HG03439 (cell line): ENCODE results near the gene GALNT7.

ENCODE experiments used
- ATAC-seq: cut with Tn5 transposase; IDR thresholded peaks from one replicate; pipeline ENCODE4 v1.9.1; 2021; ENCODE audit warnings: mild to moderate bottlenecking, moderate library complexity; ENCODE audit not compliant: unreplicated experiment

GALNT7 gene

DNA sequence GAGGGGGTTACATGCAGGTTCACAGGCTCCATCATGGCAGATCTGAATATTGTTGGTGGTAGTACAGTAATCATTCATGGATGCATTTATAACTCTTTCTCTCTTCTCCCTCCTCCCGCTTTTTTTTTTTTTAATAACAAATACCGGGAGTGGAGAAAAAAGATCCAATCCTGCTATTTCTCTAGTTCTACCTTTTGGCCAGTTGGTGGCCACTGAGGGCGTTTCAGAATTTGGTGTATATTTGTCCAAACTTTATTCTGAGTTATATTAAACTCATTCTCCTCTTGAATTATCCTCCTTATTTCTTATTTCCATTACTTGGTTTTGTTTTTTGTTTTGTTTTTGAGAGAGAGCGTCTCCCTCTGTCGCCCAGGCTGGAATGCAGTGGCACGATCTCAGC is 90.7 kb downstream of the GALNT7 start:
- no peak for ATAC-seq

DNA sequence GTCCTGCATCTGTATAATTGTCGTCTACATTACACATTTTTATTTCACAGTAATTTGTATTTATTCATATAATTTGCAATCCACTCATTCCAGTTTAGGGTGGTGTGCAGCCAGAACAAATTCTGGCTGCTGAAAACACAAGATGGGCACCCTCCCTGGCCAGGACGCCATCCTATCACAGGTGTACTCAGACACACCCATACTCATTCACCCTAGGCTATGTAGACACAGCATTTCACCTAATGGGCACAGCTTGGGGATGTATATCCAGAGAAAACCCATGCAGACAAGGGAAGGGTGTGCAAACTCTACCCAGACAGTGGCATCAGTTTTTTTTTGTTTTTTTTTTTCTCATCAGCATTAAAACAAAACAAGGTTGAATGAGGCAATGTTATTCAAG is 92.4 kb downstream of the GALNT7 start:
- ATAC-seq = no peak

DNA sequence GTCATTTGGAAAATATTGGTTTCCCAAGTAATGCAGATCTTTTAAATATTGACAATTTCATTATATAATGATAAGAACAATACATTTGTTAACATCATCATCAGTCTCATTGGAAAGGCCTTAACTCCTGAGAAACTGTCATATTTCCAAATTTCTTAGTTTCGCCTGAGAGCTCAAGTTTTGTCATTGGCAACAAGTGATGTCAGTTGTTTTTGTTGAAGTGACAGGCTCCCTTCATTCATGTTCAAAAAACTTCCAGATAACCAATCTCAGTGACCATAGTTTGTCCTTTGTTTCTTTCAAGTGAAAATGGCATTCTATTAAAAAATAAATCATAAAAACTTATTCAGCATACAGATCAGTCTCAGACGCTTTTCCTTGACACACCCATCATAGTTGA is 93.8 kb downstream of the GALNT7 start:
- no peak for ATAC-seq

DNA sequence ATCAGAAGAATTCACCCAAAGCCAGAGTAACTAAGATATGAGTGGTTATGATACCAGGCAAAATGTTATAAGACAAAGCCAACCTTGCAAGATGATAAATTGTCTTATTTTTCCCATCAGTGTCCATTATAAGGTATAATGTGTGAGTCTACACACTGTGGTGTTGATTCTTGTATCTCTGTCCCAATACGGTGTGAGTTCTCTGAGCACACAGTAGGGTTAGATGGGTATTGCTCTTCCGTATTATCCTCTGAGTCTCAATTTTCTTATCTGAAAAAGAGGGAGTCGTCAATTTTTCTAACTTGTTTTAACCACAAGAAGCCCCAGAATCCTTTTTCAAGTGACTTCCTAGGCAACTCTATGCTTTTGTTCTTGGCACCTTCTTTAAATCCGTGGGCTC is 95.6 kb downstream of the GALNT7 start:
- ATAC-seq = no peak

DNA sequence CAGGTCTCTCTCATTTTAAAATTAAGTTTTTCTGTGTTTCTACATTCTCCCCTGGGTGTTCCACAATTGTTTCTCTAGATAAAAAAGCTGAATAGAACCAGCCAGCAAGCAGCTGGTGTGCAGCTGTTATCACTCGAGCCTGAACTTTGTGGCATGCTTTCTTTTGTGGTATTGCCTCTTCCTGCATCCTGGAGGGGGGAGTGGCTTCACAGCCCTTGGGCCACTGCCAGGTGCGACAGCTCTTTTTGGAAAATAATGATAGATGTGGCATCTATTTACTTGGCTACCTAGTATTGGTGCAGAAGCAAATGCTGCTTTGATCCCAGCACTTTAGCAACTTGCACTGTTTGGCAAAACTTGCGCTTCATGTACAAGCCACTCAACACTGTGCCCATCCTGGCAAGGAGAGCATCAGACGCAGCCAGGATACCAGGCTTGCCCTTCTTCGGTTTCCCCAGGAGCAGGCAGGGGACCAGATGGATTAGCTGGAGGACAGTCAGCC is 96.1 kb downstream of the GALNT7 start:
- no peak for ATAC-seq

DNA sequence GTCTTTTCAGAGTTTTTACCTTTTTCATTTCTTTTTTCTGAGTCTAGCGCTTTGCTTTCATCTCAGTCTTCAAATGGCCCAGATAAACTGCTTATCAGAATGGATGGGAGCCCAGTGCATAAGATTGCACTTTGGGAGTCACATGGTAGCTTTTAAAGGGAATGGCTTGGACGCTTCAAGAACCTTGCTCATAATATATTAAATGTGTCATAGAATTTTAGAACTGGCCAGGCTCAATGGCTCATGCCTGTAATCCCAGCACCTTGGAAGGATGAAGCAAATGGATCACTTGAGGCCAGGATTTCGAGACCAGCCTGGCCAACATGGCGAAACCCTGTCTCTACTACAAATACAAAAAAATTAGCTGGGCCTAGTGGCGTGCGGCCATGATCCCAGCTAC is 97.1 kb downstream of the GALNT7 start:
- no peak for ATAC-seq

DNA sequence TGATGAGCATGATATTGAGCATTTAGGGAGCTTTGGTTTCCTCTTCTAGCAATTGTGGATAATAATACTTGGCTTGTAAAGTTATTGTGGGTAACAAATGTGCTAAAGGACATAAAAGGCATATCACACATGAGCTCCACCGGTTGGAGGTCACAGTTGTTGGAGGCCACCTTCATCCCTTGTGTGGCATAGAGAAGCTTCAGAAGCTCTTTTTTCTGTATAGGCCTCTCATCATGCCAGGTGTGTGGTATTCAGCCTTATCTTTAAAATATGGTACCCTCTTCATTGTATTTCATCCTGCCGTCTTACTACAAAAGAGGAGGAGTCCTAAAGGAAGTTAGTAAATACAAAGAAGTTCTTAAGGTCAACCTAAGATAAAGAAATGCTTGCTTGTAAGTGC is 99.1 kb downstream of the GALNT7 start:
- no peak for ATAC-seq

DNA sequence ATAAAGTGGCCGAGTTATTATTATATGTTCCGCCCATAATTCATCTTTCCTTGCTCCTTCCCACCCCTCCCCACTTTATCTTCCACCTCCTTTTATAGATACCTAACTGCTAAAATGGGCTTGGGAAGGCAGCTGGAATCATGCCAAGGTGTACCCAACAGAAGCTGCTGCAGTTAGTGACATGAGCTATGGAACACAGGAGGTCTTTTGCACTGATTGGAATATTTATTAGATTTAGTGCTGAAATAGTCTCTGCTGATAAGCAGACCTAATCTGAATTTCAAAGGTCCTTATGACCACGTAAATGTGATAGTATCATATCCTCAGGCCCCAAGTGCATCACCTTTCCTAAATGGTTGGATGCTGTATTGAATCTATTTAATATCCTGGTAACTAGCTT is 100.7 kb downstream of the GALNT7 start:
- ATAC-seq = no peak

DNA sequence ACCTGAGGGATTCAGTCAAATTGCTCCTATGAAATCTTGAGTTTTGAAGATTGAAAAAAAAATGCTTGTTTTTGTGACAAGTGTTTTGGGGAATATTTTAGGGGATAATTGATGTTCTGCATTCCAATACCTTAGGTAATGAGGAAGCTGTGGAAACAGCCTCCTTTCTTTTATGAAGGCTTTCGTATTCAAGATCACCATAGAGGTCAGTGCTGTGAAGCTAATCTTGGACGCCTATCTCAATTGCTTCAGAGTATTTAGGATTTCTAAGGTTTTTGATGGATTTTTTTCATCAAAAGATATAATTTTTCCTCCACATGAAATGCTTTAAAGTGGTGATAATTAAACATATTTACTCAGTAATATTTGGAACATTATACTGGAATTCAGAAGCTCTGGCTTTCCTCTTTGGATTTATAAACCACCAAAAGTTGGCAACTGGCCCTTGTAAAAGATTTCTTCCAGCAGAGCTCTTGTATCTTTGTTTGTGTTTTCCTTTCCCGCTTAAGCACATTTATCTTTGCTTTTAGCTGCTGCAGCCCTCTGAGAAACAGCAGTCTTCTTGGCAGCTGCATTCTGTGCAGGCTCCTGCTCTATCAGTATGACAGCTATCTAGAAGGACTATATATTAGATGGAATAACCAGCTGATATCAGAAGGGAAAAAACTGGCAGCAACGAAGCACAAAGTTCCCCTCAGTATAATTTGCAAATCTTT is 101.9 kb downstream of the GALNT7 start:
- no peak for ATAC-seq

DNA sequence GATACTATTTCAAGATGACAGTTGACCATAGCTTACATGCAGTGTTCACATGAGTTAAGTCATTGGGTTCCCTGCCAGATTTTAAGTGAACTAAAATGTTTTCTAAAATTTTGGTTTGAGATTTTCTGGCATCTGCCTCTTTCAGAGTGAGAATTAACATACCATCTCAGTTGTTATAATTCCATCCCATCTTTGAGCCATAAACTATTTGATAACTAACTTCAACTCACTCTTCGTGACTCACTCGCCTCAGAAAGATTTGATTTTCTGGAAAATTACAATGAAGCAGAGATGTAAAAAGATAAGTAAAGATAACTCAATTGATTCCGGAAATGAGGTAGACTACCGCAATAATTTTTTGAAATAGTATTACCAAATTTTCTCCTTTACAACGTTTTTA is 103.7 kb downstream of the GALNT7 start:
- no peak for ATAC-seq

DNA sequence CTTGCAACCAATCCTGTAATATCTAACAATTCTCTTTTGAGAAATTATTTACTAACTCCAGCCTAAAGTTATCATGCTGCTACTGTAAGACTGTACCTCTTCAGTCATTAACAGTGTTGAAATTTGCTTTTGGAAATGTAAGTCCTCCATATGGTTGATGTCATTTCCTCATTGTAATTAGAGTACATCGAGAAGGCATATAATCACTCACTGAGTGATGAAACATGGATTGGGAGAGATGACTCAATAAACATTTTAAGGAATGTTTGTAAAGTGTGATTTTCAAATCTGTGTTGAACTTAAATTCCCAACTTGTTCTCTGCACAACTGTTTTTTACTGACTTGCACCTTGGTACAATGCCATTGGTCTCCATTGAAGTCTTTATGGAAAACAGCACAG is 104.4 kb downstream of the GALNT7 start:
- no peak for ATAC-seq

DNA sequence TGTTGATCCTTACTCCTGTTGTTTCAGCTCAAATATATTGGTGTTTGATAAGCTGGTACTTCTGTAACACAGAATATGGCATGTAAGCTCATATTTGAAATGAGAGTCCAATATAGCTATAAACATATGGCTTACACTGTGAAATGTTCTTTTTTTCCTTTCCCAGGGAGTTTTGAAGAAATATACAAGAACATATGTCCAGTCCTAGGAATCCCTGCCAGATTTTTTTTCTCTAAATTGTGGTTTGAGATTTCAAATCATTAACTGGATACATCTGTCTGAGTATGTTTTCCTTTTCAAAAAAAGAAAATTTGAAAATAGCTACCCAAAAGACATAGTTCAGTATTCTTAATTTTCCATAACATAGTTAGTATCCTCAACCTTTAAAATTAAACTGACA is 105.3 kb downstream of the GALNT7 start:
- no peak for ATAC-seq

DNA sequence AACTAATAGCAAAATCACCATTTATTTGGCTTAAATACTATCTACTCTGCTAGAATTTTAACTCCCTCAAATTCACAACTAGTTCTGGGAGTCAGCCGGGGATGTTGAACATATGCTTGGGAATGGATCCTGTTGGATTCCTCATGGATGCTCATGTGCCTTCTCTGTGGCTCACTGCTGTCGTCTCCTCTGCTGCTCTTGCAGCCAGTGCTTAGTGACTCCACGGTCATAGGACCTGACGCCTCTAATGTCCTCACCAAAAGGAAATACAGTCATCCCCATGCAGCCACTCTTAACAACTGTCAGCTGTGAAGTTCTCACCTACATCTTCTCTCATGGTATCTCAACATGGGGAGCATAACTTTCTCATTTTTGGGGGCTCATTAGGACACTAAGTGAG is 106.1 kb downstream of the GALNT7 start:
- no peak for ATAC-seq

DNA sequence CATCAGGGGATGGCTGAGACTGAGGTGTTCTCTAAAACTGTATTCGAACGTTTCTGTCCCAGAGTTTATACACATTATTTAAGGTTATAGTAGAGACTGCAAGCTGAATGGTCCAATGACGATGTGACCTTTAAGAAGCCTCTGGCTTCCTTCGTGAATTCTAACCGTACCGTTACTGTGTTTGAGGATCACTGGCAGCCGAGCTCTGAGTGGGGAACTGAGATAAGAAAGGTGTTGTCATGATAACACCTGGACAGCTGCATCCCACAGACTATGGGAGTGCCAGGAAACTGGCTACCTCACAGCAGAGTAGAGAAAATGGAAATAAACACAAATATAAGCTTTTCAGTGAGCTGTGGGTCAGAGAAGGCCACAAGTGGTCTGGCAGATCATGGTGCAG is 106.5 kb downstream of the GALNT7 start:
- no peak for ATAC-seq

DNA sequence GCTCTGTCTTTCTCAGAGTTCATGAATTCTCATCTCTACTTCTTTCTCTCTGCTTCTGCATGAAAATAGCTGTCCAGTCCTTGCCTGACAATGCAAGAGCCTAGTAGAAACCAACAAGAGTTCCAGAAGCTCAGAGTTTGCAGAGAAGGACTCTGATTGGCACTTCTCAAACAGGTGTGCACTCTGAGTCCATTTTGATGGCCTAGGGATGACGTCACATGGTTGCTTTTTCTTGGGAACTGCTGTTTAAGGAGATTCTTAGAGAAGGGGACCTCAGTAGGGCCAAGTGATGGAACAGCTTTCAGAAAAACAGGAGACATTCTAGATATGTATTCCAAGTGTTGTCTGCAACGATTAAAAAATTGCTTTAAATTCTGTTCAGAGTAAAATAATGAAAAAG is 108.7 kb downstream of the GALNT7 start:
- no peak for ATAC-seq

DNA sequence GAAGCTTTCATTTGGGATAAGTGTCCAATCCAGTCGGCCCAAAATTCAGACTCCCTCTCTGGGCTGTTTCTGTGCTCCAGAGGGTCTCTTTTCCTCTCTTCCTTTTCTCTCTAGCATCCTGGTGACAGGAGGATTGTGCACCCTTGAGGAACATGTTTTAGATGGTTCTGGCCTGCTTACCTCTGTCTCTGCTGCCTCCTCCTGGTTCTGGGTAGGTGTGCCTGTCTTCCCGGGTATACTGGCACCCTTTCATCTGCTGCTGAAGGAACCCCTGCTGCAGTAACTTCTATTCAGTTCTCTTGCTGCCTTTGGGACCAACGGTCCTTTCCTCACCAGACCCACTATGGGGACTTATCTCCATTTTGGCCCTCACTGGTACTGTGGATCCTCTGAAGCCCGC is 112.4 kb downstream of the GALNT7 start:
- ATAC-seq = no peak

DNA sequence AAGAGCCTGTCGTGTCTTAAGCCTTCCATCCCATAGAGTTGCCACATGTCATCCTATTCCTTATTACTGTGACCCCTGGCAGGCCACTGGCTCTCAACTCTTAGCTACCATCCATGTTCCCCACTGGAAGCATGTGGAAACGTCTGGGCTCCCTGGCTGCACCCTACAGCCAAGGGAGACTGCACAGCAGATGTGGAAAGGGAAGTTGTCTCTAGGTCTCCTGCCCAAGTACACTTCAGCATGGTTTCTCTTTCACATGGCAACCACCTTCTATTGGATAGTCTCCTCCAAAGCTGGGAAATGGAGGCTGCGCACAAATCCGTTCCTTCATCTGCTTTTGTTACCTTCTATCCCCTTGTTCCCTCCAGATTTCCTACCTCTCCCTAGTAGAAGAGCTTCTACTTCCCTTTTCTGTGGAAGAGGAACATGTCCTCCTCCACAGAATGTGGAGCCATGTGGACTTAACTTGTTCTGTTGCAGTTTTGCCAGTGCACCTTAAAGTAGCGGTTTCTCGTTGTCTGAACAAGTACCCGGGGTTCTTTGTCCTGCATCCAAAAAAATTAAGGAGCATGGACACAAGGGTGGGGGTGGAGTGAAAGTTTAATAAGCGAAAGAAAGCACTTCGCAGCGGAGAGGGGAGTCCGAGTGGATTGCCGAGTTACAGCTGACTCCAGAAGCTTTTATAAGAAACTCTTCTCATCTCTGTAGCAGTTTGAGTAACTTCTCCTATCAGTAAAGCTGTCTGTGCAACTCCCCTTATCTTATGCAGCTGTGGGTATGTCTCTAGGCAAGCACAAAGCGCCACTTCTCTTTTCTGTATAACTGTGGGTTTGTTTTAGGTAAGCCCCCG is 113.0 kb downstream of the GALNT7 start:
- ATAC-seq = no peak

DNA sequence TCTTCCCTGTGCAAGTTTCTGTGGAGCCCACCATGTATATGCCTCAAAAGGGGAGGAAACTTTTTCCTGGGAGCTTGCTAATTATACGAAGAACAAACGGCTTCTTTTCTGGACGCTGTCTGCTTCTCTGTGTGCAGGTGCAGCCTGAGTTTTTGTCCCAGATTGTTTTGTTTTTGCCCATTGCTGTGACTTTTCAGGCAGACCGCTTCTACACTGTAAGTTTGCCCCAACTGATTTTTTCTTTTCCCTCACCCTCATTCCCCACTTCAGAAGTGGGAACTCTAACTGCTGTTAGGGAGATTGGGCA is 113.6 kb downstream of the GALNT7 start:
- ATAC-seq = no peak

DNA sequence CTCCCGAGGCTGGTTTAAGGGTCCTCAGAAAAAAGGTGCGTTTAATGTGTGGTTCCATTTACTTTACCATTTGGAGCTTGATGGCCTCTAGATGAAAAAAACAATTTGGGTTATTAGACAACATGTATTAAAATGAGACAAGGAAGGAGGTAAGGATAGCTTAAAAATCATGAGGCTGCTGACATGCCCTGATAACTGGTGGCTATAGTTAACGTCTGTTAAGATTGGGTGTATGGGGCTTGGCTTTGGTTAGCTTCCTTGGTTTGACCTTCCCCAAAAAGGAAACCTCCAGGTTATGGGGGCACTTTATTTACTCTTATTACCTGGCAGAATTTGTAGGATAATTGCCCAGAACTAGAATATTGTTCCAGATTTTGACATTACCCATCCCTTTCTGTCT is 114.0 kb downstream of the GALNT7 start:
- ATAC-seq = no peak

DNA sequence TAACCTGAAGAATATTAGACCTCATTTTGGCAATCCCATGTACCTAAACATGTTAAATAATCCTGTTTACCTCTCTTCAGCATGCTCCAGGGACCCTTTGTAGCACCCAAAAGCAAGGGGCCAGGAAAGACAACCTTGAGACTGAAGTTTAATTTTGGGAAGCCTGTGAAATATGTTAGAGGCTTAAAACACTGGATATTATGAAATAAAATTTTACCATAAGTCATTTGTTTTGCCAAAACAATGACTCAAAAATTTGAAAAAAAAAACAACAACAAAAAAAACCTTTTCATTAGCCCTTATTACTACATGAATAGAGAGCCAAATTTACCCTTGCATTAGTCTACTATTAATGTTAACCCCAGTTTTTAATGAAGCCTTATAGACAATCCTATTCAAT is 115.9 kb downstream of the GALNT7 start:
- no peak for ATAC-seq

DNA sequence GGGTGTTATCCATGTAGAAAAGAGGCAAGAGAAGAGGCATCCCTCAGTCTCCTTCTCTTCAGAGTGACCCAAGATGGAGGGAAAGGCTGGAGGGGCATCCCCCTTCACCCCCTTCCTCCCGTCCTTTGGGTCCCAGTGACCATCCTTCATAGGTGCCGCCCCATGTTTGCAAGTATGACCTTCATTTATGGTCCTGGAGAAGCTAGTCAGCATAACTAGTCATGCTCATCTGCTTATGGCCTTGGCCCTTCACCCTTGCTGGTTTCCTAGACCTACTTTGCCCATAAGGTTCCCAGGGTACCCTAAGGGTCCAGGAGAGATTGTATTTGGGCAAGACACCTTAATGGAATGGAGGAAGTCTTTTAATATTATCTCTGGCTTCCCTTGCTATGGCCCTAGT is 118.9 kb downstream of the GALNT7 start:
- ATAC-seq = no peak

DNA sequence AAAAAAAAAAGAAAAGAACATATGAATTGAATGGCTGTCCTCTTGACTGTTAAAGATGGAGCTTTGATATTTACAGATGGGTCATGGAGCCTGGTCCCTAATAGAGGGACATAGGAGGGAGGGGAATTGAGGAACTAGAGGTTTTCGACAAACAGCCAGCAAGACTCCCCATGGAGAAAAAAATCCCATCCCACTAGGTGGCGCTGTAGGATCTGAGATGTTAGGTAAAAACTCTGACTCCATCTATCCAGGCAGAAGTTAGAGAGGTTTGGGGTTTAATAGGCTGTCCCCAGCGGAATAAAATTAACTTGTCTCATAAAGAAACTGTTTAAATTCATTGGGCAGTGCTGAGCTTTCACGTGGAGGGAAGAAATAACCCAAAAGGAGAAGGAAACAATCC is 119.7 kb downstream of the GALNT7 start:
- peak; percentile 71 for ATAC-seq
